HG03066 (cell line): Measurements from ENCODE around the gene HNF4A.

Experiments
- ATAC-seq: cut with Tn5 transposase; IDR thresholded peaks from one replicate; pipeline ENCODE4 v1.9.1; 2021; ENCODE audit warnings: low read depth; ENCODE audit not compliant: unreplicated experiment

The HNF4A gene

DNA sequence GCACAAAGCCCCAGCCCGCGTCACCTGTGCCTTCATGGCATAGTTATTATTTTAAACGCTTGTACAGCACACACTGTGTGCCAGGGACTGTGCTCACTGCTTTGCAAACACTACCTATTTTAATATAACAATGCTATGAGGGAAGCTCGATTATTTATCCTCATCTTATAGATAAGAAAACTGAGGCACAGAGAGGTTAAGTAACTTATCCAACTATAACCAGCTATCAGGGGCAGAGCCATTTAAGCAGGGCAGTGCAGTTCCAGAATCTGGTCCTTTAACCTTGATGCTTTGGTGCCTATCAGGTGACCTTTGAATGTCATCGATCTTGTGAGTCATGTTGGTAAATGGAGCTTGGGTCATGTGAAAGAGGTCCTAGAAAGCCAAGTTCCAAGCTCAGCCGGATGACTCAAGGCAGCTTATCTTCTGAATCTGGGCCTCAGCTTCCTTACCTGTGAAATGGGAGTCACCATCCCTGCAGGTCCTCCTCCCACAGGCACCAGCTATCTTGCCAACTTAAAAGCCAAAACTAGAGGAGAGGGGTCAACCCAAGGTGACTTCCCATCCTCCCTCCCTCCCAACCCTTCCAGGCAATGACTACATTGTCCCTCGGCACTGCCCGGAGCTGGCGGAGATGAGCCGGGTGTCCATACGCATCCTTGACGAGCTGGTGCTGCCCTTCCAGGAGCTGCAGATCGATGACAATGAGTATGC, 63.8 kb downstream of the HNF4A start:
- ATAC-seq, result no peak

DNA sequence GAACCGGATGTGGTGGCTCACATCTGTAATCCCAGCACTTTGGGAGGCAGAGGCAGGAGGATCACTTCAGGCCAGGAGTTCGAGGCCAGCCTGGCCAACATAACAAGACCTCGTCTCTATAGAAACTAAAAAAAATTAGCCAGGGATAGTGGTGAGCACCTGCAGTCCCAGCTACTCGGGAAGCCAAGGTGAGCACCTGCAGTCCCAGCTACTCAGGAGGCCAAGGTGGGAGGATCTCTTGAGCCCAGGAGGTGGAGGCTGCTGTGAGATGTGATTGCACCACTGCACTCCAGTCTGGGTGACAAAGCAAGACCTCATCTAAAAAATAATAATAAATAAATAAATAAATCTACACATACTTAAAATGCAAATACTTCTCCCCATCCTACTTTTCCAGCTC, 65.0 kb downstream of the HNF4A start:
- ATAC-seq, result no peak

DNA sequence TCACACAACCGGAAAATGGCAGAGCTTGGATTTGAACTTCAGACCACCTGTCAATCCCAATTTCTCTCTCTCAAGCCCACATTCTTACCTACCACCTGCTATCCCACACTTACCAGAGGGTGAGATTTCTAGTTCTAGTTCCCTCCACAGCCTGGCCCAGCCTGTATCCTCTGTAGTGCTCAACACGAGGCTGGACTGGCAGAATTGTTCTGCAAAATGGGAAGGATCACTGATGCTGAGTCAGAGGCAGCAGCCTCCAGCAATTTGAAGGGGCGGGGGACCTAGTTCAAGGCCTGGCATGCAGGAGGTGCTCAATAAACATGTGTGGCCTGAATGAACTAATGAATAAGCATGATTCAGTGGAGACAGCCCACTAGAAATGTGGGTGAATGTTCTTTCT, 66.6 kb downstream of the HNF4A start:
- no peak for ATAC-seq

DNA sequence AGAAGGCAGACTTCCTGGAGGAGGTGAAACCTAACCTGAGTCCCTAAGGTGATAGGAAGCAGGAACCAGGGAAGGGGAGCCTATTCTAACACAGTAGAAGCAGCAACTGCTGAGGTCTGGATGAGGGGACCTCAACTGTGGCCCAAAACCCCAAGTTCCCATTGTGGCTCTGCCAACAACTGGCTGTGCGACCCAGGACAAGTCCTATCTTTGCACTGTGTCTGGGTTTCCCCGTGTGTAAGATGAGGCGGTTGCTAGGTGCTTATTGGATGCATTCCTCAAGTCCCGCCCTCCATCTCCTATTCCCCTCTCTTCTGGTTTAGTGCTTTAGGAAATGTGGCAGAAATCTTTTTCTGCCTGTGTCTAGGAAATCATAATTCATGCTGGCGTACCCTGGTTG, 68.0 kb downstream of the HNF4A start:
- no peak for ATAC-seq

DNA sequence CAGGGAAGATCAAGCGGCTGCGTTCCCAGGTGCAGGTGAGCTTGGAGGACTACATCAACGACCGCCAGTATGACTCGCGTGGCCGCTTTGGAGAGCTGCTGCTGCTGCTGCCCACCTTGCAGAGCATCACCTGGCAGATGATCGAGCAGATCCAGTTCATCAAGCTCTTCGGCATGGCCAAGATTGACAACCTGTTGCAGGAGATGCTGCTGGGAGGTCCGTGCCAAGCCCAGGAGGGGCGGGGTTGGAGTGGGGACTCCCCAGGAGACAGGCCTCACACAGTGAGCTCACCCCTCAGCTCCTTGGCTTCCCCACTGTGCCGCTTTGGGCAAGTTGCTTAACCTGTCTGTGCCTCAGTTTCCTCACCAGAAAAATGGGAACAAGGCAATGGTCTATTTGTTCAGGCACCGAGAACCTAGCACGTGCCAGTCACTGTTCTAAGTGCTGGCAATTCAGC, 68.6 kb downstream of the HNF4A start:
- ATAC-seq, result no peak

DNA sequence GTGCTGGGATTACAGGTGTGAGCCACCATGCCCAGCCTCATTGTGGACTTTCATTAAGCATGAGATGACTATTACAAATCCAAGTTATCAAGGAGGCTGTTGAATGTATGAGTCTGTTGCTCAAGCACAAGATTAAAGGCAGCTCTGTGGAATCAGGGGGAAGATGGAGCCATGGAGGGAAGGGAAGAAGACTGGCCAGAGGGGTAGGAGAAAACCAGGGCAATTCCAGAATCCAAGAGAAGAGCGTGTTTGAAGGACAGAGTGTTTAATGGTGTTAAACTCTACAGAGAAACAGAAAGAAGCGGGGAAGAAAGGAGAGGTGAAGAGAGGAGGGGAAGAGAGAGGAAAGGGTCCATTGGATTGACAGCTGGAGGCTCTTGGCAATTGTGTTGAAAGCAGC, 70.4 kb downstream of the HNF4A start:
- ATAC-seq, result no peak

DNA sequence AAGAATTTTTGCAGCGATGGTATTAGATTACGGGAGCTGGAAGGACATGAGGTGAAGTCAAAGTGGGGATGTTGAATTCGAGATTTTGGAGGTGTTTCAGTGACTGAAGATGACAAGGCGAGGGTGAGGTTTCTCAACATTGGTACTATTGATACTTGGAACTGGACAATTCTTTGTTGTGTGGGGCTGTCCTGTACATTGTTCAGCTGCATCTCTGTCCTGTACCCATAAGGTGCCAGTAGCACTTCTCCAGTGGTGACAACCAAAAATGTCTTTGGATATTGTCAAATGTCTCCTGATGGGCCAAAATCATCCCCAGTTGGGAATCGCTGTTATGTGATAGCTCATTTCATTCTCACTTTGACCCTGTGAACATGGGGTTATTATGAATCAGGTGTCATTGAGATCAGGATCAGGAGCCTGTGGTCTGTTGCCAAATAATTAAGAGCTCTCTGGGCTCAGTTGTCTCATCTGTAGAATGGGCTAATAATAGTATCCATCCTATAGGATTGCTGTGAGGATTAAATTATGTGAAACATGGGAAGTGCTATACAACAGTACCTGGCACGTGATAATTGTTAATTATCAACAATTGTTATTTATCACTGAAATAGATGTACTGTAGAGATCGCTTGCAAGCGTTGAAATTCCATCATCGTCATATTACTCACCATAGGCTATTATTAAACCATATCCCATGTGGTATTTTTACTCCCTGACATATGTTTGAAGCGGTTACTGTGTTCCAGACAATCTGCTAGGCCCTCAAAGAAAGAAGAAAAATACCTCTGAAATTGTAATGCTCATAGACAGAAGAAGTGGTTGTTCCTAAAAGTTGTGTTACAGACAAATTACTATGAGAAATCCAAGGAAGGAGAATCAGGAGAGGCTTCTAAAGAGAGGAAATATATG, 71.6 kb downstream of the HNF4A start:
- no peak for ATAC-seq

DNA sequence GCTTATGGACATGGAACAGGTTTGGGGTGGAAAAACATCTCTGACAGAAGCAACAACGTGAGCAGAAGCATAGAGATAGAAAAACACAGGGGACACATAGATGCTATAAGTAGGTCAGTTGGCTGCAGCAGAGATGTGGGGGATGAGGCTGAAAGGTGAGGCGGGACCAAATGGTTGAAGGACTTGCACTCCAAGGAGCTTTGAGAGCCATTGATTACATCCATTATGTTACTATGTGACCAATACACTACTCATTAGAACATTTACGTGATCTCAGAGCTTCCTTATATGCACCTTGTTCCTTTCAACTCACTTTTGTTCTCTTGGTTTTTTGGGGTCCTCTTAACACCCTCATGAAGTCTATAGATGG, 72.3 kb downstream of the HNF4A start:
- ATAC-seq, result no peak

DNA sequence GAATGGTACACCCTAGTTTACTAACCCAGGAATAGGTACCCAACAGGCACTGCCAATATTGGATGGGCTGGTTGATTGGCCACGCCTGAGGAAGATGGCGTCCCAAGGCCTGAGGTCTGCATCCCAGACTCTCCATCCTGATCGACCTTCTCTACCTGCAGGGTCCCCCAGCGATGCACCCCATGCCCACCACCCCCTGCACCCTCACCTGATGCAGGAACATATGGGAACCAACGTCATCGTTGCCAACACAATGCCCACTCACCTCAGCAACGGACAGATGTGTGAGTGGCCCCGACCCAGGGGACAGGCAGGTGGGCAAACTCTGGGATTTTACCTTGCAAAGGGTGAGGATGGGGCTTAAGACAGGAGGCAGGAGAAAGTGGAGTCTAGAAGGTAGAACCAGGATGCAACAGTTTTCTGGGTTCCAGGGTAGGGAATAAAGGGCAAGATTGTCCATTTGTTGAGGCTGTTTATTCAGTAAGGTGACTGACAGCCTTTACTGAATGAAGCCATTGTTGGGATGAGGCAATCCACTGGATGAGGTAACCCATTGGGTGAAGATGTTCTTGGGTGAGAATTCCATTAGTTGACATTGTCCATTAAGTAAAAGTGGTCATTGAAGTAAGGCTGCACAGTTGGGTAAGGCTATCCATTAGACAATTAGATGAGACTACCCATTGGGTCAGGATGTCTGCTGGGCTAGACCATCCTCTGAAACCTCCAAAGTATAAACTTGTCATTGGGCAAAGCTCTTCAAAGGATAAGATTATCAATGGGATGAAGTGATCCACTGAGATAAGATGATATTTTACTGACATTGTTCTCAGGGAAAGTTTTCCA, 72.9 kb downstream of the HNF4A start:
- ATAC-seq, result no peak

DNA sequence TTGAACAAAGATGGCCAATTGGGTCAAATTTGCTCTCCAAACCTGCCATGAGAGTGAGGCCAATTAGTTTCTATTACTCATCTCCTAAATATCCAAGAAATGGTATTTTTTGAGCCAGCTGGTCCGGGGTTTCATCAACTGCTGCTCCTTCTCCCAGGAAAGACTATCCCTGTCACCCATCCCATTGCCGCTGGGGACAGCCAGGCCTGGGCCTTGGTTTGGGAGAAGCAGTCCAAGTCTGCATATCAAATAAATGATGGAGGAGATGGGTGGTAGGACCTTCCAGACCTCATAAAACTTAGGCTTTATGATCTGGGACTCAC, 73.5 kb downstream of the HNF4A start:
- no peak for ATAC-seq

DNA sequence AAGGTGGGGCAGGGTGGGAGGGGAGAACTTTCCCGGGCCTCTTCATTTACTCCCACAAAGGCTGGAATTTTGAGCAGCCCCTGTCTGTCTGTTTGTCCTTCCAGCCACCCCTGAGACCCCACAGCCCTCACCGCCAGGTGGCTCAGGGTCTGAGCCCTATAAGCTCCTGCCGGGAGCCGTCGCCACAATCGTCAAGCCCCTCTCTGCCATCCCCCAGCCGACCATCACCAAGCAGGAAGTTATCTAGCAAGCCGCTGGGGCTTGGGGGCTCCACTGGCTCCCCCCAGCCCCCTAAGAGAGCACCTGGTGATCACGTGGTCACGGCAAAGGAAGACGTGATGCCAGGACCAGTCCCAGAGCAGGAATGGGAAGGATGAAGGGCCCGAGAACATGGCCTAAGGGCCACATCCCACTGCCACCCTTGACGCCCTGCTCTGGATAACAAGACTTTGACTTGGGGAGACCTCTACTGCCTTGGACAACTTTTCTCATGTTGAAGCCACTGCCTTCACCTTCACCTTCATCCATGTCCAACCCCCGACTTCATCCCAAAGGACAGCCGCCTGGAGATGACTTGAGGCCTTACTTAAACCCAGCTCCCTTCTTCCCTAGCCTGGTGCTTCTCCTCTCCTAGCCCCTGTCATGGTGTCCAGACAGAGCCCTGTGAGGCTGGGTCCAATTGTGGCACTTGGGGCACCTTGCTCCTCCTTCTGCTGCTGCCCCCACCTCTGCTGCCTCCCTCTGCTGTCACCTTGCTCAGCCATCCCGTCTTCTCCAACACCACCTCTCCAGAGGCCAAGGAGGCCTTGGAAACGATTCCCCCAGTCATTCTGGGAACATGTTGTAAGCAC, 74.1 kb downstream of the HNF4A start:
- no peak for ATAC-seq

DNA sequence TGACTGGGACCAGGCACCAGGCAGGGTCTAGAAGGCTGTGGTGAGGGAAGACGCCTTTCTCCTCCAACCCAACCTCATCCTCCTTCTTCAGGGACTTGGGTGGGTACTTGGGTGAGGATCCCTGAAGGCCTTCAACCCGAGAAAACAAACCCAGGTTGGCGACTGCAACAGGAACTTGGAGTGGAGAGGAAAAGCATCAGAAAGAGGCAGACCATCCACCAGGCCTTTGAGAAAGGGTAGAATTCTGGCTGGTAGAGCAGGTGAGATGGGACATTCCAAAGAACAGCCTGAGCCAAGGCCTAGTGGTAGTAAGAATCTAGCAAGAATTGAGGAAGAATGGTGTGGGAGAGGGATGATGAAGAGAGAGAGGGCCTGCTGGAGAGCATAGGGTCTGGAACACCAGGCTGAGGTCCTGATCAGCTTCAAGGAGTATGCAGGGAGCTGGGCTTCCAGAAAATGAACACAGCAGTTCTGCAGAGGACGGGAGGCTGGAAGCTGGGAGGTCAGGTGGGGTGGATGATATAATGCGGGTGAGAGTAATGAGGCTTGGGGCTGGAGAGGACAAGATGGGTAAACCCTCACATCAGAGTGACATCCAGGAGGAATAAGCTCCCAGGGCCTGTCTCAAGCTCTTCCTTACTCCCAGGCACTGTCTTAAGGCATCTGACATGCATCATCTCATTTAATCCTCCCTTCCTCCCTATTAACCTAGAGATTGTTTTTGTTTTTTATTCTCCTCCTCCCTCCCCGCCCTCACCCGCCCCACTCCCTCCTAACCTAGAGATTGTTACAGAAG, 75.0 kb downstream of the HNF4A start:
- no peak for ATAC-seq

DNA sequence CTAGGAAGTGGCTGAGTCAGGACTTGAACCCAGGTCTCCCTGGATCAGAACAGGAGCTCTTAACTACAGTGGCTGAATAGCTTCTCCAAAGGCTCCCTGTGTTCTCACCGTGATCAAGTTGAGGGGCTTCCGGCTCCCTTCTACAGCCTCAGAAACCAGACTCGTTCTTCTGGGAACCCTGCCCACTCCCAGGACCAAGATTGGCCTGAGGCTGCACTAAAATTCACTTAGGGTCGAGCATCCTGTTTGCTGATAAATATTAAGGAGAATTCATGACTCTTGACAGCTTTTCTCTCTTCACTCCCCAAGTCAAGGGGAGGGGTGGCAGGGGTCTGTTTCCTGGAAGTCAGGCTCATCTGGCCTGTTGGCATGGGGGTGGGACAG, 75.6 kb downstream of the HNF4A start:
- ATAC-seq, result no peak

DNA sequence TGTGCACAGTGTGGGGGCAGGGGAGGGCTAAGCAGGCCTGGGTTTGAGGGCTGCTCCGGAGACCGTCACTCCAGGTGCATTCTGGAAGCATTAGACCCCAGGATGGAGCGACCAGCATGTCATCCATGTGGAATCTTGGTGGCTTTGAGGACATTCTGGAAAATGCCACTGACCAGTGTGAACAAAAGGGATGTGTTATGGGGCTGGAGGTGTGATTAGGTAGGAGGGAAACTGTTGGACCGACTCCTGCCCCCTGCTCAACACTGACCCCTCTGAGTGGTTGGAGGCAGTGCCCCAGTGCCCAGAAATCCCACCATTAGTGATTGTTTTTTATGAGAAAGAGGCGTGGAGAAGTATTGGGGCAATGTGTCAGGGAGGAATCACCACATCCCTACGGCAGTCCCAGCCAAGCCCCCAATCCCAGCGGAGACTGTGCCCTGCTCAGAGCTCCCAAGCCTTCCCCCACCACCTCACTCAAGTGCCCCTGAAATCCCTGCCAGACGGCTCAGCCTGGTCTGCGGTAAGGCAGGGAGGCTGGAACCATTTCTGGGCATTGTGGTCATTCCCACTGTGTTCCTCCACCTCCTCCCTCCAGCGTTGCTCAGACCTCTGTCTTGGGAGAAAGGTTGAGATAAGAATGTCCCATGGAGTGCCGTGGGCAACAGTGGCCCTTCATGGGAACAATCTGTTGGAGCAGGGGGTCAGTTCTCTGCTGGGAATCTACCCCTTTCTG, 76.2 kb downstream of the HNF4A start:
- ATAC-seq, result no peak

DNA sequence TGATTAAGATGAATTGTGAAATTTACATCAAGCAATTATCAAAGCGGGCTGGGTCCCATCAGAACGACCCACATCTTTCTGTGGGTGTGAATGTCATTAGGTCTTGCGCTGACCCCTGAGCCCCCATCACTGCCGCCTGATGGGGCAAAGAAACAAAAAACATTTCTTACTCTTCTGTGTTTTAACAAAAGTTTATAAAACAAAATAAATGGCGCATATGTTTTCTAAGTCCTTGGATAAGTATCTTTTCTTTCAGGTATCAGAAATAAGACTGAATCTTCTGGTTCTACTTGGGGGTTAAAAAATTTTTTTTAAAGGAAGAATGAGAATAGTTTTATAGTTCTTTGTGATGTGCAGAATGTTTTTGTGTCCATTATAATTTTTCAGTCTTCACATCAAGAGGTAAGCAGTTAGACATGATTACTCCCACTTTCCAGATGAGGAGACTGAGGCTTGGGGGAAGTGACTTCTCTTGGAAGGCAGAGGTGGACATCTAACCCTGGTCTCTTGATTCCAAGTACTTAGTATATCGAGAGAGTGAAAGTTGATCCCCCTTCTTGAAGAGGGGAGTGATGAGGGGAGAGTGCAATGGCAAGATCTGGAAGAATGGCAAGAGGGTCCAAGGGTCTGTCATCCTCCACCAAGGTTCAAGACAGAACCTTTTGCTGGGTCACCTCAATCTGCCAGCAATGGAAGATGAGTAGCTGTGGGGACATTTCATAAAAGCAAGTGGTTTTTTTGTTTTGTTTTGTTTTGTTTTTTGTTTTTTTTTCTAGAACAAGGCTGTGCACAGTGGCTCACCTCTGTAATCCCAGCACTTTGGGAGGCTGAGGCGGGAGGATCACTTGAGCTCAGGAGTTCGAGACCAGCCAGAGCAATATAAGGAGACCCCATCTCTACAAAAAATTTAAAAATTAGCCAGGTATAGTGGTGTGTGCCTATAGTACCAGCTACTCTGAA, 77.4 kb downstream of the HNF4A start:
- no peak for ATAC-seq

DNA sequence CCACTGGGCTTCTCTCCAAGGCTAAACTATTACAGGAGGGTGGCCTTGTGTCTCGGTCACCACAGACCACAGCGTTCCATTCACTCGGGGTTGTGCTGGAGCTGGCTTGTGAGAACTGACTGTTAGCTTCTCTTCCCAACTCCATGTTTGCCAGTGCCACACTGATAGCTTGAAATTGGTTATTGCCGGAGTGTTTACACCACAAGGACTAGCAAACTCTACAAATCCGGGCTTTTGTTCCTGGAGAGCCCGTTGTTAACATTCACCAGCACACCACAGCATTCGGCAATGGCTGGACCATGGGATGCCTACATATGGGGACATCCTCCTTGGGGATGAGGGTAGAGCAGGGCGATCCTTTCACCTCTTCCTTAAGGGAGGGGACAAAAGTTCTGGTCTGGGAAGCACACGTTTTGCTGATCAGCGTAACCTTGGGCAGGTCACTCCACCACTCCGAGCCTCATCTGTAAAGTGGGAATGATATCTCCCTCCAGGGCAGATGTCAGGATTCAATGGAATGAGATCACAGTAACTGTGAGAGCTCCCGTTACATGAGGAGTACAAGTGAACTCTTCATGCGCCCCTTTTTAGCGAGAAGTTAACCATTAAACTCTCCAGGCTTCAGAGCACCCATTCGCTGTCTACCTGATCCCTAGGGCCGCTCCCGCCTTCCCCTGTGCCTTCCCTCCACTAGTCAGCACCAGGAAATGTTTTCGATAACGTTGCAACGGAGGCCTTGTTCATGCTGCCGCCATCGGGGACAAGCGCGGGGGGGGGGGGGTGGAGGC, 78.4 kb downstream of the HNF4A start:
- ATAC-seq, result no peak
